ENCODE measurements around the gene PEDS1. TPM values are rescaled to one million over a fixed set of nuclear protein-coding genes. Genes with fewer than 3 reads are reported as not detected.

The PEDS1 gene
- total RNA-seq, 5 donors from 2014 or later (not counting 1 experiment from before 2014, with no cell fraction given) = 17.6 to 20.0 (median 18.3) TPM

DNA sequence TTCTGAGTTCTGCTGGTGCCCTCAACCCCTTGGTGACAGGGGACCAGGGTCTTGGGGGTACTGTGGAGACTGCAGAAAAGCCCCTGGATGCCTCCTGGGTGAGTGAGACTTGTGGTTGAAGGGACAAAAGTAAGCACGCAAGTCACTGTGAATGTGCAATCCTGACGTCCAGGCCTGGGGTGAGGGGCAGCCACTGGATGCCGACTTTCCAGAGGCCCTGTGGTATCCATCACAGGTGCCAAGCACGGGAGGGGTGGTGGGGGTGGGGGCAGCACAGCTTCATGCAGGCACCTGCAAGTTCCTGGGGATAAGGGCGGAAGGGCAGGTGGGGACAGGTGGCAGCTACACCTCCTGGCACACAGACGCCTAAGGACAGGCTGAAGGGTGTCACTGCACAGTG lies 20.5 kb downstream of the PEDS1 start:
- Mint-ChIP-seq H3K4me1 (peaks cover 11 to 17% (median 14%) of the 10 kb centered on the region in 3 donors), H3K9me3 (no peaks in the 10 kb centered on the region), H3K36me3 (peaks cover 42% of the 10 kb centered on the region), H3K27me3 (no peaks in the 10 kb centered on the region), H3K4me3 (no peak overlapping the region), H3K27ac (no peak overlapping the region)
- no peak overlapping the region for H3K27ac ChIP-seq (ENCODE audit: low read length)
- peaks cover 18 to 60% of the 10 kb centered on the region in 2 donors for H3K36me3 ChIP-seq (ENCODE audit: control insufficient read depth in 2 of 2, extremely low read depth in 1 of 2, insufficient read depth in 1 of 2, low read length in 1 of 2)
- H3K27me3 ChIP-seq (replicated peaks in 1 of 2; ENCODE audit: control insufficient read depth in 2 of 2, extremely low read depth in 1 of 2, insufficient read depth in 2 of 2, low read length in 1 of 2) = no peaks in the 10 kb centered on the region
- 91% methylated on average over 4 of the region's 6 CpGs for WGBS (ENCODE audit: insufficient coverage)
- no peak for ATAC-seq (replicated peaks in 1 of 4)
- H3K4me3 ChIP-seq (ENCODE audit: control insufficient read depth in 1 of 2, extremely low read depth in 1 of 2, low read length in 1 of 2) = no peak overlapping the region
- H3K4me1 ChIP-seq (ENCODE audit: control insufficient read depth in 1 of 2, extremely low read depth in 1 of 2, insufficient read depth in 2 of 2, low read length in 2 of 2) = no peaks in the 10 kb centered on the region
- no peak for DNase-seq
- CTCF ChIA-PET = no interaction called here
- no peaks in the 10 kb centered on the region for H3K9me3 ChIP-seq
- POLR2A ChIA-PET = no interaction called here

- 100% methylated on average over 2 of the region's 4 CpGs for WGBS (ENCODE audit: insufficient coverage)
- no peak overlapping the region for H3K27ac Mint-ChIP-seq
- H3K36me3 Mint-ChIP-seq = peaks cover 51% of the 10 kb centered on the region
Observed at GRCh38 chr20:50130995-50131394, 22.5 kb downstream of the PEDS1 start.

GRCh38 chr20:50130356-50130723 lies 23.2 kb downstream of the PEDS1 start:
- H3K4me3 ChIP-seq (ENCODE audit: control insufficient read depth in 1 of 2, extremely low read depth in 1 of 2, low read length in 1 of 2) = no peak overlapping the region
- no peaks in the 10 kb centered on the region for H3K4me1 ChIP-seq (ENCODE audit: control insufficient read depth in 1 of 2, extremely low read depth in 1 of 2, insufficient read depth in 2 of 2, low read length in 2 of 2)
- no peaks in the 10 kb centered on the region for H3K27me3 ChIP-seq (replicated peaks in 1 of 2; ENCODE audit: control insufficient read depth in 2 of 2, extremely low read depth in 1 of 2, insufficient read depth in 2 of 2, low read length in 1 of 2)
- ATAC-seq (replicated peaks in 1 of 4) (no peak), DNase-seq (no peak)
- Mint-ChIP-seq H3K27ac (peak overlapping the region in 1 of 2 donors; percentile 8), H3K36me3 (peaks cover 52% of the 10 kb centered on the region), H3K9me3 (no peaks in the 10 kb centered on the region), H3K4me1 (peaks cover 0 to 8% (median 2%) of the 10 kb centered on the region in 3 donors), H3K4me3 (no peak overlapping the region), H3K27me3 (no peaks in the 10 kb centered on the region)
- 100% methylated on average over 1 of the region's 1 CpG for WGBS (ENCODE audit: insufficient coverage)
- no peaks in the 10 kb centered on the region for H3K9me3 ChIP-seq
- POLR2A ChIA-PET = no interaction called here
- peaks cover 31 to 78% of the 10 kb centered on the region in 2 donors for H3K36me3 ChIP-seq (ENCODE audit: control insufficient read depth in 2 of 2, extremely low read depth in 1 of 2, insufficient read depth in 1 of 2, low read length in 1 of 2)
- H3K27ac ChIP-seq (ENCODE audit: low read length) = no peak overlapping the region
- CTCF ChIA-PET = no interaction called here

More at GRCh38 chr20:50130995-50131394, 22.5 kb downstream of the PEDS1 start:
- POLR2A ChIA-PET = no interaction called here
- ATAC-seq (replicated peaks in 1 of 4) (no peak), DNase-seq (no peak)
- no peaks in the 10 kb centered on the region for H3K27me3 Mint-ChIP-seq
- CTCF ChIA-PET = interaction anchor here in 1 of 2 donors (0.7 kb wide), 1 partner anchor 39 kb away, joined by 3 read pairs; no protein-coding TSS in a partner anchor
- H3K9me3 Mint-ChIP-seq = no peaks in the 10 kb centered on the region
- no peak overlapping the region for H3K4me3 Mint-ChIP-seq
- peaks cover 2 to 11% (median 5%) of the 10 kb centered on the region in 3 donors for H3K4me1 Mint-ChIP-seq
- H3K4me1 ChIP-seq (ENCODE audit: control insufficient read depth in 1 of 2, extremely low read depth in 1 of 2, insufficient read depth in 2 of 2, low read length in 2 of 2) = no peaks in the 10 kb centered on the region
- H3K36me3 ChIP-seq (ENCODE audit: control insufficient read depth in 2 of 2, extremely low read depth in 1 of 2, insufficient read depth in 1 of 2, low read length in 1 of 2) = peaks cover 29 to 75% of the 10 kb centered on the region in 2 donors
- H3K4me3 ChIP-seq (ENCODE audit: control insufficient read depth in 1 of 2, extremely low read depth in 1 of 2, low read length in 1 of 2) = no peak overlapping the region
- no peaks in the 10 kb centered on the region for H3K27me3 ChIP-seq (replicated peaks in 1 of 2; ENCODE audit: control insufficient read depth in 2 of 2, extremely low read depth in 1 of 2, insufficient read depth in 2 of 2, low read length in 1 of 2)
- H3K27ac ChIP-seq (ENCODE audit: low read length) = no peak overlapping the region
- no peaks in the 10 kb centered on the region for H3K9me3 ChIP-seq

GRCh38 chr20:50129662-50130355 lies 23.7 kb downstream of the PEDS1 start:
- Mint-ChIP-seq H3K27ac (peak overlapping the region in 1 of 2 donors; percentile 8), H3K27me3 (no peaks in the 10 kb centered on the region), H3K36me3 (peaks cover 58% of the 10 kb centered on the region), H3K4me1 (peaks cover 0 to 8% (median 2%) of the 10 kb centered on the region in 3 donors), H3K9me3 (no peaks in the 10 kb centered on the region), H3K4me3 (no peak overlapping the region)
- POLR2A ChIA-PET = interaction anchor here in 1 of 2 donors (0.6 kb wide), 1 partner anchor 341 kb away, joined by 3 read pairs; no protein-coding TSS in a partner anchor
- CTCF ChIA-PET = no interaction called here
- no peak overlapping the region for H3K4me3 ChIP-seq (ENCODE audit: control insufficient read depth in 1 of 2, extremely low read depth in 1 of 2, low read length in 1 of 2)
- H3K36me3 ChIP-seq (ENCODE audit: control insufficient read depth in 2 of 2, extremely low read depth in 1 of 2, insufficient read depth in 1 of 2, low read length in 1 of 2) = peaks cover 32 to 80% of the 10 kb centered on the region in 2 donors
- no peaks in the 10 kb centered on the region for H3K27me3 ChIP-seq (replicated peaks in 1 of 2; ENCODE audit: control insufficient read depth in 2 of 2, extremely low read depth in 1 of 2, insufficient read depth in 2 of 2, low read length in 1 of 2)
- H3K9me3 ChIP-seq = no peaks in the 10 kb centered on the region
- H3K27ac ChIP-seq (ENCODE audit: low read length) = no peak overlapping the region
- DNase-seq (no peak), ATAC-seq (replicated peaks in 1 of 4) (no peak)
- 95% methylated on average over 8 of the region's 13 CpGs for WGBS (ENCODE audit: insufficient coverage)
- no peaks in the 10 kb centered on the region for H3K4me1 ChIP-seq (ENCODE audit: control insufficient read depth in 1 of 2, extremely low read depth in 1 of 2, insufficient read depth in 2 of 2, low read length in 2 of 2)

DNA sequence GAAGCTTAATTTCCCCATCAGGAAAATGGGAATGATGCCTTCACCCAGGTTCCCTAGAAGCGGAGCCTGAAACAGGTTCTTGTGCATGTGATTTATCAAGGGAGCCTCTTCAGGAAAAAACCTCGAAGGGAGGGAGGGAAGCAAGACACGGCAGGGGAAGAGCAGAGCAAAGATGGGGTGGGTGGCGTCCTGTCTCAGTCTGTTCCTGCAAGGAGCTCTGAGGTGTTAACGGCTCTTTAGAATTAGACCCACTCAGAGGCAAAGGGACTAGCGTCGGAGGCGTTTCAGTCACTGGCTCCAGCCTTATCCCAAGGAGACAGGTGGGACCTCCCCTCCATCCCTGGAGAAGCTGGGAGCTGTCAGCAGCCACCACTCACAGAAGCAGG lies 25.0 kb downstream of the PEDS1 start:
- ATAC-seq (replicated peaks in 1 of 4) = no peak
- Mint-ChIP-seq H3K36me3 (peaks cover 70% of the 10 kb centered on the region), H3K4me3 (no peak overlapping the region), H3K9me3 (no peaks in the 10 kb centered on the region), H3K4me1 (peaks cover 0 to 8% (median 2%) of the 10 kb centered on the region in 3 donors), H3K27me3 (no peaks in the 10 kb centered on the region), H3K27ac (no peak overlapping the region)
- H3K9me3 ChIP-seq = no peaks in the 10 kb centered on the region
- peaks cover 36 to 76% of the 10 kb centered on the region in 2 donors for H3K36me3 ChIP-seq (ENCODE audit: control insufficient read depth in 2 of 2, extremely low read depth in 1 of 2, insufficient read depth in 1 of 2, low read length in 1 of 2)
- no peaks in the 10 kb centered on the region for H3K27me3 ChIP-seq (replicated peaks in 1 of 2; ENCODE audit: control insufficient read depth in 2 of 2, extremely low read depth in 1 of 2, insufficient read depth in 2 of 2, low read length in 1 of 2)
- no peak overlapping the region for H3K27ac ChIP-seq (ENCODE audit: low read length)
- ChIA-PET CTCF (interaction anchor here in 1 of 2 donors (0.8 to 0.9 kb wide), 2 partner anchors 41 to 43 kb away, joined by 3 to 4 read pairs; no protein-coding TSS in a partner anchor), POLR2A (interaction anchor here in 1 of 2 donors (0.5 kb wide), 1 partner anchor 733 kb away, joined by 7 read pairs; no protein-coding TSS in a partner anchor)
- DNase-seq = no peak
- 96% methylated on average over 5 of the region's 8 CpGs for WGBS (ENCODE audit: insufficient coverage)
- no peaks in the 10 kb centered on the region for H3K4me1 ChIP-seq (ENCODE audit: control insufficient read depth in 1 of 2, extremely low read depth in 1 of 2, insufficient read depth in 2 of 2, low read length in 2 of 2)
- H3K4me3 ChIP-seq (ENCODE audit: control insufficient read depth in 1 of 2, extremely low read depth in 1 of 2, low read length in 1 of 2) = no peak overlapping the region

- no peak overlapping the region for H3K4me3 ChIP-seq (ENCODE audit: control insufficient read depth in 1 of 2, extremely low read depth in 1 of 2, low read length in 1 of 2)
- no peaks in the 10 kb centered on the region for H3K9me3 ChIP-seq
- ChIA-PET CTCF (interaction anchor here in 1 of 2 donors (0.8 to 0.9 kb wide), 2 partner anchors 41 to 43 kb away, joined by 3 to 4 read pairs; no protein-coding TSS in a partner anchor), POLR2A (interaction anchor here in 1 of 2 donors (0.6 kb wide), 1 partner anchor 15 kb away, joined by 7 read pairs; the partner anchor contains the start of gene UBE2V1)
- Mint-ChIP-seq H3K4me1 (peaks cover 0 to 8% (median 2%) of the 10 kb centered on the region in 3 donors), H3K27me3 (no peaks in the 10 kb centered on the region), H3K36me3 (peaks cover 72% of the 10 kb centered on the region), H3K27ac (no peak overlapping the region), H3K4me3 (no peak overlapping the region), H3K9me3 (no peaks in the 10 kb centered on the region)
- no peak overlapping the region for H3K27ac ChIP-seq (ENCODE audit: low read length)
- DNase-seq = no peak
- H3K36me3 ChIP-seq (ENCODE audit: control insufficient read depth in 2 of 2, extremely low read depth in 1 of 2, insufficient read depth in 1 of 2, low read length in 1 of 2) = peaks cover 36 to 71% of the 10 kb centered on the region in 2 donors
- no peaks in the 10 kb centered on the region for H3K27me3 ChIP-seq (replicated peaks in 1 of 2; ENCODE audit: control insufficient read depth in 2 of 2, extremely low read depth in 1 of 2, insufficient read depth in 2 of 2, low read length in 1 of 2)
- H3K4me1 ChIP-seq (ENCODE audit: control insufficient read depth in 1 of 2, extremely low read depth in 1 of 2, insufficient read depth in 2 of 2, low read length in 2 of 2) = no peaks in the 10 kb centered on the region
- ATAC-seq (replicated peaks in 1 of 4) = no peak
- WGBS (ENCODE audit: insufficient coverage) = 95% methylated on average over 19 of the region's 28 CpGs
Observed at GRCh38 chr20:50127587-50128519, 25.7 kb downstream of the PEDS1 start.

Measured in T-cell (primary cell).